Vagina (tissue), 2 donors: ENCODE results near the gene HNRNPH2. TPM values are rescaled to one million over a fixed set of nuclear protein-coding genes. Genes with fewer than 3 reads are reported as not detected.

Source experiments
- DNase-seq, 2 donors: peaks; one replicate each; pipeline ENCODE4 v3.0.0-alpha.2; 2017; ENCODE audit errors: extremely low spot score in 2 of 2
- H3K27ac ChIP-seq: fragments of 200-600 bp; sonication (generic); one replicate; pipeline ENCODE4 v1.5.1; 2019
- H3K27me3 ChIP-seq: fragments of 200-600 bp; sonication (generic); one replicate; pipeline ENCODE4 v1.5.1; 2019
- H3K36me3 ChIP-seq, 2 donors: fragments of 200-600 bp; sonication (generic); one replicate each; pipeline ENCODE4 v1.5.1; 2017 to 2019
- H3K4me1 ChIP-seq: fragments of 200-600 bp; sonication (generic); one replicate; pipeline ENCODE4 v1.5.1; 2019
- H3K4me3 ChIP-seq, 2 donors: fragments of 200-600 bp; sonication (generic); 1 replicate in 1 of 2; 2 replicates in 1 of 2; pipeline ENCODE4 v1.5.1; 2016 to 2019
- H3K9me3 ChIP-seq: fragments of 200-600 bp; sonication (generic); one replicate; pipeline ENCODE4 v1.5.1; 2019
- CTCF ChIP-seq, 3 experiments: fragments of 450-650 bp in 2 of 3; fragments of 200-600 bp in 1 of 3; sonication (generic) in 1 of 3; IDR thresholded peaks; one replicate each; pipeline ENCODE4 v1.5.1; 2017 to 2019; ENCODE audit warnings: antibody characterized with exemption in 3 of 3, mild to moderate bottlenecking in 2 of 3, moderate library complexity in 2 of 3
- POLR2A ChIP-seq, 2 donors: fragments of 450-650 bp; IDR thresholded peaks; one replicate each; pipeline ENCODE4 v1.6.1; 2017; ENCODE audit warnings: antibody characterized with exemption in 2 of 2, mild to moderate bottlenecking in 2 of 2, moderate library complexity in 2 of 2
- POLR2AphosphoS5 ChIP-seq, 2 donors: sonication (generic); formaldehyde crosslinking; IDR thresholded peaks; one replicate each; pipeline ENCODE4 v1.9.0; 2017; ENCODE audit warnings: antibody characterized with exemption in 2 of 2, mild to moderate bottlenecking in 2 of 2, low read depth in 1 of 2; ENCODE audit not compliant: insufficient read depth in 1 of 2
- intact Hi-C: fragments of 100-400 bp; cut with DNase I; formaldehyde crosslinking; loops from one replicate; pipeline ENCODE4 v1.15.1; 2023
- total RNA-seq: library from RNA; depleted of rRNA; stranded (reverse); fragments of >200 nt; gene quantifications from one replicate; pipeline ENCODE4 v1.2.3, GENCODE V29; 2016

HNRNPH2 gene, protein sequence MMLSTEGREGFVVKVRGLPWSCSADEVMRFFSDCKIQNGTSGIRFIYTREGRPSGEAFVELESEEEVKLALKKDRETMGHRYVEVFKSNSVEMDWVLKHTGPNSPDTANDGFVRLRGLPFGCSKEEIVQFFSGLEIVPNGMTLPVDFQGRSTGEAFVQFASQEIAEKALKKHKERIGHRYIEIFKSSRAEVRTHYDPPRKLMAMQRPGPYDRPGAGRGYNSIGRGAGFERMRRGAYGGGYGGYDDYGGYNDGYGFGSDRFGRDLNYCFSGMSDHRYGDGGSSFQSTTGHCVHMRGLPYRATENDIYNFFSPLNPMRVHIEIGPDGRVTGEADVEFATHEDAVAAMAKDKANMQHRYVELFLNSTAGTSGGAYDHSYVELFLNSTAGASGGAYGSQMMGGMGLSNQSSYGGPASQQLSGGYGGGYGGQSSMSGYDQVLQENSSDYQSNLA
- total RNA-seq, result 43.2 TPM

DNA sequence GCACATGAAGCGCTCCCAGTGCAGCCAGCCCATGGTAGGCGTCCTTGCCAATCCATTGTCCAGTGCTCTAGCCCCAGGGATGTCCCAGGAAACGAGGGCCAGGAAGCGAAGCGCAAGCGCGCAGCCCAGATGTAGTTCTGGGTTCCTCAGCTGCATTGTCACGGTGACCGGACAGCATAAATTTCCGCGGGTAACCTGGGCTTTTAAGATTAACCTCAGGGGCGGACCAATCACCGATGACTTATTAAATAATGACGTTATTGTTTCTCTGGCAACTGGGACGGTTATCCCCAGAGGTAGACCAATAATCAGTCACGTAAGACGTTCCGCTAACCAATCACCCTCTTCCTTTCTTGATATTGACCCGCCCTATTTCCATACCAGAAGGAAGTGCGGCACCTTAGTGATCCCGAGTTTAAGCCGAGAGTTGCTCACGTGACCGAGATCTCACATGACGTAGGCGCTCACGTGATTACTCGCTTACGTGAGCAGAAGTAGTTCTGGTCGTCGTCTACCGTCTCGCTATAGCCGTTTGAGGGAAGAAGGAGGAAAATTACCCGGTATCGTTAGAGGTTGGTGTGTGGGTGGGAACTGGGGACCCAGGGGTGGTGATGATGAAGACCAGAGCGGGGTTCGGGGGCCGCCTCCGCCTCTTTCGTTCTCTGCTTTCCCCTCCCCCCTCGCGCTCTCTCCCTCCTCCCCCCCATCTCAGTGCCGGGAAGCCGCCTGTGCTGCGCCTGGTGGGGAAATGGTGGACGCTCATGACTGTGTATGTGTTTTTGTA lies at the start of gene HNRNPH2, which contains the start of gene GLA:
Gene HNRNPH2, plus strand, starts transcription at position 475 of the 784 bp plus-strand sequence. CDS start 3,767 bp downstream, outside the sequence.
Gene GLA, minus strand, starts transcription at position 178 of the 784 bp plus-strand sequence. Its CDS starts 22 bp downstream, at position 156.
- DNase-seq, result peak in 1 of 2 donors; percentile 98
- Histone ChIP-seq H3K27me3 (no peaks in the 10 kb centered on the region), H3K4me3 (peak within 1 kb of the TSS; percentile 54 to 58), H3K4me1 (peaks cover 16% of the 10 kb centered on the region), H3K9me3 (no peaks in the 10 kb centered on the region), H3K27ac (peak within 1 kb of the TSS; percentile 91), H3K36me3 (no peaks in the 10 kb centered on the region)
- TF ChIP-seq POLR2A (IDR thresholded peaks at IDR 0.05) (peak in 1 of 2 donors; percentile 87), CTCF (IDR thresholded peaks at IDR 0.05) (no peak), POLR2AphosphoS5 (IDR thresholded peaks at IDR 0.05; ENCODE audit: insufficient read depth in 1 of 2, low read depth in 1 of 2) (peak; percentile 90 to 93)
- intact Hi-C loops, result no loop called here

DNA sequence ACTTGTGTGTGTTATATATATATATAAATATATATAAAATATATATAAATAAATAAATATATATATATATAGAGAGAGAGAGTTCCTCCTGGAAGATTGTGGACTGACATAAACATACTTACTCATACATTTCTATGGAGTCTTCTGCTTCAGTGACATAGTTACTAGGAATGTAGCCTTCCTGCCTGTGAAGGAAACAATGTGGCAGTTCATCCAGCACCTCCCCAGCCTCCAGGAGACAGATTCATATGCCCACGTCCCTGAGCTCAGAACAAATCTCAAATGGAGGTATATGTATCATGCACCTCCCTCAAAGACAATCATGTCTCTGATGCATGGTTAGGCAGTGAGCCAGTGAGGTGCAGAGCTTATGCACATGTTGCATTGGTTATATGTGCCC lies 48.1 kb upstream of the HNRNPH2 start:
- Histone ChIP-seq H3K36me3 (no peaks in the 10 kb centered on the region), H3K9me3 (no peaks in the 10 kb centered on the region), H3K27me3 (no peaks in the 10 kb centered on the region), H3K27ac (no peak overlapping the region), H3K4me1 (no peaks in the 10 kb centered on the region), H3K4me3 (no peak overlapping the region)
- intact Hi-C loops, result no loop called here
- no peak for DNase-seq
- TF ChIP-seq POLR2A (IDR thresholded peaks at IDR 0.05), result no peak
- TF ChIP-seq POLR2AphosphoS5 (IDR thresholded peaks at IDR 0.05; ENCODE audit: insufficient read depth in 1 of 2, low read depth in 1 of 2), result no peak
- no peak for TF ChIP-seq CTCF (IDR thresholded peaks at IDR 0.05)

DNA sequence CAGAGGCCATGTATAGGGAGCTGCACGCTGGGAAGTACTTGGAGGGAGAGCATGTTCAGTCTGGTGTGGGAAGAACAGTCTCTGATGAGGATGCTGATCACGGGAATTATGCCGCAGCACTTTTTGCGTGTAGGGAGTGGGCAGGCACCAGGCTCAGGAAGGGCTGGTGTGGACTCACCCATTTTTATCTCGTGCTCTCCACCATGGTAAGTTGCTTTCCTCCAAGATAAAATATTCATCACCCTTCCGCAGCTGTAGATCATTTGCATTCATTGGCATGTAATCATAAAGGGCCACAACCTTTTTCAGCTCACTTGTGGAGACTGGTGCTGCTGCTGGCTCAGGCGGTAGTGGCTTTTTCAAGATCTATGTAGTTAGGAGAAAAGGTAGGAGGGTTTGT lies 47.6 kb upstream of the HNRNPH2 start:
- Histone ChIP-seq H3K4me3 (no peak overlapping the region), H3K9me3 (no peaks in the 10 kb centered on the region), H3K4me1 (no peaks in the 10 kb centered on the region), H3K36me3 (no peaks in the 10 kb centered on the region), H3K27ac (no peak overlapping the region), H3K27me3 (no peaks in the 10 kb centered on the region)
- DNase-seq, result no peak
- intact Hi-C loops, result no loop called here
- TF ChIP-seq POLR2A (IDR thresholded peaks at IDR 0.05), result no peak
- TF ChIP-seq CTCF (IDR thresholded peaks at IDR 0.05), result no peak
- TF ChIP-seq POLR2AphosphoS5 (IDR thresholded peaks at IDR 0.05; ENCODE audit: insufficient read depth in 1 of 2, low read depth in 1 of 2), result no peak

GRCh38 chrX:101362116-101362515 lies 45.9 kb upstream of the HNRNPH2 start:
- Histone ChIP-seq H3K4me1 (no peaks in the 10 kb centered on the region), H3K27ac (no peak overlapping the region), H3K4me3 (no peak overlapping the region), H3K27me3 (no peaks in the 10 kb centered on the region), H3K36me3 (no peaks in the 10 kb centered on the region), H3K9me3 (no peaks in the 10 kb centered on the region)
- intact Hi-C loops, result no loop called here
- TF ChIP-seq POLR2AphosphoS5 (IDR thresholded peaks at IDR 0.05; ENCODE audit: insufficient read depth in 1 of 2, low read depth in 1 of 2) (no peak), POLR2A (IDR thresholded peaks at IDR 0.05) (no peak), CTCF (IDR thresholded peaks at IDR 0.05) (no peak)
- no peak for DNase-seq
